NT2/D1 (cell line): ENCODE results near the gene TTC29.

Experiments
- DNase-seq: peaks from one replicate; pipeline ENCODE4 v3.0.0-alpha.2; 2011; ENCODE audit warnings: low read depth, low spot score
- H3K27me3 ChIP-seq: 2 replicates; pipeline ENCODE4 v1.6.0; 2011; ENCODE audit warnings: mild to moderate bottlenecking; ENCODE audit not compliant: insufficient read length, insufficient read depth
- H3K36me3 ChIP-seq: 2 replicates; pipeline ENCODE4 v1.6.1; 2011; ENCODE audit warnings: mild to moderate bottlenecking, low read length, mixed read lengths; ENCODE audit not compliant: insufficient read depth, insufficient read length
- H3K4me1 ChIP-seq: 2 replicates; pipeline ENCODE4 v1.5.1; 2011; ENCODE audit not compliant: insufficient read depth, insufficient read length
- H3K4me3 ChIP-seq: 2 replicates; pipeline ENCODE4 v1.5.1; 2011; ENCODE audit warnings: low read depth; ENCODE audit not compliant: insufficient read length
- H3K9ac ChIP-seq: 2 replicates; pipeline ENCODE4 v1.6.0; 2011; ENCODE audit warnings: low read depth; ENCODE audit not compliant: insufficient read length
- H3K9me3 ChIP-seq: 2 replicates; pipeline ENCODE4 v1.5.1; 2011; ENCODE audit warnings: mild to moderate bottlenecking, low read length; ENCODE audit not compliant: insufficient read depth
- SUZ12 ChIP-seq: IDR thresholded peaks from 2 replicates; pipeline ENCODE4 v1.6.1; 2011; ENCODE audit not compliant: insufficient read length, insufficient read depth; ENCODE audit errors: extremely low read depth
- YY1 ChIP-seq: IDR thresholded peaks from 2 replicates; pipeline ENCODE4 v1.6.1; 2011; ENCODE audit not compliant: insufficient read length, insufficient read depth
- ZNF274 ChIP-seq: IDR thresholded peaks from 2 replicates; pipeline ENCODE4 v1.6.1; 2011; ENCODE audit warnings: mild to moderate bottlenecking, low read depth, low read length

The TTC29 gene

GRCh38 chr4:146945556-146946374 is at the start of gene TTC29:
Gene TTC29, minus strand, starts transcription at chr4:146945864. Its CDS starts 5,969 bp downstream, at chr4:146939895.
- Histone ChIP-seq H3K4me1 (no peaks in the 10 kb centered on the region), H3K36me3 (no peaks in the 10 kb centered on the region), H3K9me3 (no peaks in the 10 kb centered on the region), H3K4me3 (peak within 1 kb of the TSS; percentile 43), H3K27me3 (no peaks in the 10 kb centered on the region), H3K9ac (peak within 1 kb of the TSS; percentile 42)
- no peak for TF ChIP-seq ZNF274
- TF ChIP-seq YY1, result no peak
- no peak for TF ChIP-seq SUZ12
- peak; percentile 84 for DNase-seq

- Histone ChIP-seq H3K9ac (no peak overlapping the region), H3K4me3 (no peak overlapping the region), H3K36me3 (no peaks in the 10 kb centered on the region), H3K27me3 (no peaks in the 10 kb centered on the region), H3K4me1 (no peaks in the 10 kb centered on the region), H3K9me3 (no peaks in the 10 kb centered on the region)
- TF ChIP-seq YY1 (no peak), SUZ12 (no peak), ZNF274 (no peak)
- no peak for DNase-seq
Observed at GRCh38 chr4:146981651-146982050, 36.0 kb upstream of the TTC29 start.

DNA sequence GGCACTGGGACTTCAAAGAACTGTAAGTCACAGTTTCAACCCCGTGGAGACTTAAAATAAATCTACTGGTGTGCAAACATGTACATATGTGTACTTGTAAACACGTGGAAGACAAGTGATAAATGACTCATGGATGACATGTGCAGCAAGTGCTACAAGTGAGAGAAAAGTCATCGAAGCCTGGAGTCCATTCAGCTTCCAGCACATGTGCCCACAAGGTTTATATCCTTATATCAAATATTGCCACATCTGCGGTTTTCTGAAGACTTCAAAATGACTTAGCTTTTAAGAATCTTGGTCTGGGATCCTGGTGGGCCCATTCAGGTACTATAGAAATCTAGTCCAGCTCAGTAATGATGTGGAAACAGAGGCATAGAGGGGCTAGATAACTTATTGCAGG is 33.0 kb upstream of the TTC29 start:
- no peak for DNase-seq

DNA sequence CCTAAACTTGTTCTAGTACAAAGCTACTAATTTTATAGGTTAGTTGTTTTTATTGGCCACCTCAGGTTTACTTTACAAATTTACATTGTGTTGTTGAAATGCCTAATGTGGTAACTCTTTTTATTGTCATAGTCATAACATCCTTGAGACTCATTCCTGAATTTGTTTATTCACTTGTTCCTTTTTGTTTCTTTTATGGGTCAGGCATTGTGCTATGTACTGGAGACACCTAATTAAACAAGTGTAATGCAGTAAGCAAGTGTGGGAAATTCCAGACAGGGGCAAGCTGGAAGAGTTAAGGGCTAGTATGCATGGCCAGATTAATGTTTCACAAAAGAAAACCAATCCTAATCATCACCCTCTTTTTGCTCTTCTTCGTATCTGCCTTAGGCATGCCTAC is 30.5 kb upstream of the TTC29 start:
- no peaks in the 10 kb centered on the region for H3K4me1 ChIP-seq
- no peaks in the 10 kb centered on the region for H3K36me3 ChIP-seq
- TF ChIP-seq SUZ12 (no peak), YY1 (no peak), ZNF274 (no peak)
- H3K9me3 ChIP-seq, result no peaks in the 10 kb centered on the region
- no peak for DNase-seq
- no peaks in the 10 kb centered on the region for H3K27me3 ChIP-seq
- H3K4me3 ChIP-seq, result no peak overlapping the region
- no peak overlapping the region for H3K9ac ChIP-seq

More for the DNA sequence above, 33.0 kb upstream of the TTC29 start:
- Histone ChIP-seq H3K4me1 (no peaks in the 10 kb centered on the region), H3K4me3 (no peak overlapping the region), H3K27me3 (no peaks in the 10 kb centered on the region), H3K36me3 (no peaks in the 10 kb centered on the region), H3K9me3 (no peaks in the 10 kb centered on the region), H3K9ac (no peak overlapping the region)
- no peak for TF ChIP-seq YY1
- TF ChIP-seq ZNF274, result no peak
- TF ChIP-seq SUZ12, result no peak

GRCh38 chr4:146975527-146975926 is 29.9 kb upstream of the TTC29 start:
- Histone ChIP-seq H3K36me3 (no peaks in the 10 kb centered on the region), H3K4me1 (no peaks in the 10 kb centered on the region), H3K9ac (no peak overlapping the region), H3K27me3 (no peaks in the 10 kb centered on the region), H3K9me3 (no peaks in the 10 kb centered on the region), H3K4me3 (no peak overlapping the region)
- DNase-seq, result no peak
- no peak for TF ChIP-seq SUZ12
- TF ChIP-seq YY1, result no peak
- TF ChIP-seq ZNF274, result no peak

DNA sequence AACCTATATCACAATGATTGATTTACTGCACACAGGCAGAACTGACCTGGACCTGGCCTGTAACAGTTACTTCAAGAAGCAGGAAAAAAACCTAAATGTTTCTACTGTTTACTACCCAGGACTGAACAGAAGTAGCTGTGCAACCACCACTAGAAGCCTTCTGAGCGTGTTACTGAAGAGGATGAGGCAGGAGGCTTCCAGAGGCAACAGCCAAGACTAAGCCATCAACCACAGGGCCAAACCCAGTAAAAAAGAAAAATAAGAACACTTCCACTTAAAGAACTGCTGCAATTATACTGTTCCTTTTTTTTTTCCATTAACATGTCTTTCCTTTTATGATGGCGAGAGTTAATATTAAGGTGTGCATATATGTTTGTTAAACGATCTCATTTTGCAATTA is 29.4 kb upstream of the TTC29 start:
- Histone ChIP-seq H3K27me3 (no peaks in the 10 kb centered on the region), H3K4me1 (no peaks in the 10 kb centered on the region), H3K4me3 (no peak overlapping the region), H3K9me3 (no peaks in the 10 kb centered on the region), H3K36me3 (no peaks in the 10 kb centered on the region), H3K9ac (no peak overlapping the region)
- DNase-seq, result no peak
- no peak for TF ChIP-seq SUZ12
- no peak for TF ChIP-seq ZNF274
- TF ChIP-seq YY1, result no peak

- Histone ChIP-seq H3K4me1 (no peaks in the 10 kb centered on the region), H3K9ac (no peak overlapping the region), H3K36me3 (no peaks in the 10 kb centered on the region), H3K27me3 (no peaks in the 10 kb centered on the region), H3K4me3 (no peak overlapping the region), H3K9me3 (no peaks in the 10 kb centered on the region)
- no peak for DNase-seq
- no peak for TF ChIP-seq SUZ12
- no peak for TF ChIP-seq YY1
- no peak for TF ChIP-seq ZNF274
Observed at GRCh38 chr4:146972036-146972435, 26.4 kb upstream of the TTC29 start.
